Measurements from ENCODE around the gene QTRT2. TPM values are rescaled to one million over a fixed set of nuclear protein-coding genes. Genes with fewer than 3 reads are reported as not detected.

QTRT2 gene
- total and polyA plus RNA-seq, 2 of the 8 experiments (the other 6 are each of a cell fraction or from before 2014, with no cell fraction given), result 13.3 to 54.5 TPM

GRCh38 chr3:114132500-114132899 lies 76.0 kb downstream of the QTRT2 start:
- H2AK5ac ChIP-seq (ENCODE audit: low read depth, low read length), result no peak overlapping the region
- no peak overlapping the region for H2BK120ac ChIP-seq (replicated peaks; ENCODE audit: low read depth, low read length)
- H2BK12ac ChIP-seq (ENCODE audit: low read depth, low read length), result no peak overlapping the region
- H3K27ac ChIP-seq (ENCODE audit: low read depth, low read length), result no peak overlapping the region
- no peak overlapping the region for H4K8ac ChIP-seq (ENCODE audit: extremely low read depth, insufficient read depth, low read length)
- H3K79me1 ChIP-seq (ENCODE audit: low read depth, low read length), result no peaks in the 10 kb centered on the region
- 100% methylated on average over 3 of the region's 3 CpGs; no CpG with 5 or more reads in 1 of the 2 experiments for WGBS, 2 experiments (ENCODE audit: extremely low coverage in 1 of 2, insufficient coverage in 1 of 2, insufficient read length in 1 of 2, insufficient replicate concordance in 2 of 2, low coverage in 1 of 2, low lambda C conversion rate in 2 of 2, missing lambda C conversion rate in 1 of 2)
- H3K4me3 ChIP-seq (ENCODE audit: extremely low read depth in 1 of 4, insufficient read depth in 2 of 4, low read depth in 3 of 4, low read length in 4 of 4), result no peak overlapping the region
- no peaks in the 10 kb centered on the region for H3K4me1 ChIP-seq (replicated peaks in 1 of 4; ENCODE audit: control insufficient read depth in 3 of 4, insufficient read depth in 4 of 4, low read length in 3 of 4)
- ChIA-PET POLR2A (ENCODE audit: partially characterized antibody) (no interaction called here), CTCF (ENCODE audit: partially characterized antibody) (interaction anchor here (0.7 kb wide), 1 partner anchor 10 kb away, joined by 5 read pairs; no protein-coding TSS in a partner anchor)
- H3K23me2 ChIP-seq (ENCODE audit: low read depth, low read length), result no peaks in the 10 kb centered on the region
- no peaks in the 10 kb centered on the region for H4K20me1 ChIP-seq (replicated peaks in 1 of 2; ENCODE audit: control insufficient read depth in 1 of 2, insufficient read depth in 2 of 2, low read length in 2 of 2)
- H3K36me3 ChIP-seq (ENCODE audit: control insufficient read depth in 2 of 4, insufficient read depth in 4 of 4, low read length in 3 of 4), result no peaks in the 10 kb centered on the region
- H3K27me3 ChIP-seq (replicated peaks in 1 of 4; ENCODE audit: control insufficient read depth in 3 of 4, extremely low read depth in 1 of 4, insufficient read depth in 3 of 4, low read length in 3 of 4), result no peaks in the 10 kb centered on the region
- no peaks in the 10 kb centered on the region for H3K9me3 ChIP-seq (ENCODE audit: insufficient read depth in 2 of 2, low read depth in 1 of 2, low read length in 1 of 2)
- DNase-seq (ENCODE audit: low read depth in 1 of 2, low spot score in 2 of 2) (no peak), FAIRE-seq (no peak)
- no peak overlapping the region for H3K4ac ChIP-seq (replicated peaks; ENCODE audit: insufficient read length, low read depth, low read length)
- no peak overlapping the region for H3K23ac ChIP-seq (ENCODE audit: insufficient read length)
- no peak overlapping the region for H3K56ac ChIP-seq (replicated peaks; ENCODE audit: insufficient read length, low read depth, low read length)
- H3K18ac ChIP-seq (ENCODE audit: extremely low read depth, low read length), result no peak overlapping the region
- H2AFZ ChIP-seq (ENCODE audit: low read length), result no peak overlapping the region
- no peak overlapping the region for H4K5ac ChIP-seq (ENCODE audit: insufficient read length, low read depth, low read length)
- H2BK5ac ChIP-seq (ENCODE audit: low read depth, low read length), result no peak overlapping the region
- no peak overlapping the region for H4K91ac ChIP-seq (replicated peaks; ENCODE audit: insufficient read length, low read length)
- no peak overlapping the region for H3K9ac ChIP-seq (replicated peaks in 1 of 4; ENCODE audit: extremely low read depth in 1 of 4, low read depth in 3 of 4, low read length in 3 of 4)
- no peak overlapping the region for H2BK20ac ChIP-seq (ENCODE audit: low read length)
- H3K14ac ChIP-seq (ENCODE audit: insufficient read length), result no peak overlapping the region
- no peak for TF ChIP-seq RAD21 (IDR thresholded peaks at IDR 0.05 in 1 of 2, conservative IDR thresholded peaks at IDR 0.05 in 1 of 2; ENCODE audit: low read depth in 2 of 2, low read length in 2 of 2)
- H3K79me2 ChIP-seq (ENCODE audit: control insufficient read depth in 1 of 2, insufficient read depth in 2 of 2, low read length in 2 of 2), result no peaks in the 10 kb centered on the region
- H2BK15ac ChIP-seq (ENCODE audit: low read length), result no peak overlapping the region
- no peak overlapping the region for H3K4me2 ChIP-seq (ENCODE audit: insufficient read depth in 1 of 2, low read depth in 2 of 2, low read length in 2 of 2)

Data from H1 (cell line).